Measurements from ENCODE around the gene CASK.
A peak's percentile ranks its signal among the peaks of the same experiment; 100 is the strongest.

Gene CASK
- total RNA-seq = 140 to 185 reads per million in 2 donors

GRCh38 chrX:41923211-41923977 is at the start of gene CASK:
Gene CASK (minus strand): TSS chrX:41923554. CDS start chrX:41922988, 566 bp downstream.
- peak; percentile 84 for DNase-seq

- no peak for DNase-seq
These were observed 48.0 kb upstream of the CASK start for GRCh38 chrX:41971346-41971745.

- DNase-seq = no peak
These were observed 47.1 kb upstream of the CASK start for GRCh38 chrX:41970419-41970818.

- no peak for DNase-seq
These were observed 40.0 kb upstream of the CASK start for GRCh38 chrX:41963348-41963747.

- no peak for DNase-seq
These were observed 36.8 kb upstream of the CASK start for GRCh38 chrX:41960142-41960541.

GRCh38 chrX:41958861-41959260 is 35.5 kb upstream of the CASK start:
- DNase-seq = no peak

GRCh38 chrX:41956027-41956426 is 32.7 kb upstream of the CASK start:
- DNase-seq = no peak

GRCh38 chrX:41952102-41952501 is 28.7 kb upstream of the CASK start:
- DNase-seq = no peak

GRCh38 chrX:41946989-41947612 is 23.7 kb upstream of the CASK start:
- DNase-seq = no peak

GRCh38 chrX:41946235-41946634 is 22.9 kb upstream of the CASK start:
- DNase-seq = no peak

GRCh38 chrX:41935832-41936231 is 12.5 kb upstream of the CASK start:
- DNase-seq = no peak

GRCh38 chrX:41933546-41933945 is 10.2 kb upstream of the CASK start:
- no peak for DNase-seq

GRCh38 chrX:41932885-41933284 is 9.5 kb upstream of the CASK start:
- no peak for DNase-seq

- no peak for DNase-seq
These were observed 8.2 kb upstream of the CASK start for GRCh38 chrX:41931591-41931990.

- DNase-seq = no peak
These were observed 777 bp upstream of the CASK start for GRCh38 chrX:41923978-41924683.

- DNase-seq = peak; percentile 13
These were observed 763 bp downstream of the CASK start for GRCh38 chrX:41922431-41923151.

GRCh38 chrX:41921492-41922430 is 1.6 kb downstream of the CASK start:
- no peak for DNase-seq

- no peak for DNase-seq
These were observed 3.5 kb downstream of the CASK start for GRCh38 chrX:41919870-41920269.

- no peak for DNase-seq
These were observed 5.8 kb downstream of the CASK start for GRCh38 chrX:41917517-41917916.

GRCh38 chrX:41913476-41913875 is 9.9 kb downstream of the CASK start:
- no peak for DNase-seq

GRCh38 chrX:41912923-41913322 is 10.4 kb downstream of the CASK start:
- no peak for DNase-seq

GRCh38 chrX:41909068-41909467 is 14.3 kb downstream of the CASK start:
- DNase-seq = no peak
